NCI-H2029 treated with DMSO at 0.1 percent for 48 hours (cell line): Measurements from ENCODE around the gene SYNGR3.

Experiments
- DNase-seq: peaks from one replicate; lab custom pipeline; 2025; lab: John Stamatoyannopoulos, UW

SYNGR3 gene

DNA sequence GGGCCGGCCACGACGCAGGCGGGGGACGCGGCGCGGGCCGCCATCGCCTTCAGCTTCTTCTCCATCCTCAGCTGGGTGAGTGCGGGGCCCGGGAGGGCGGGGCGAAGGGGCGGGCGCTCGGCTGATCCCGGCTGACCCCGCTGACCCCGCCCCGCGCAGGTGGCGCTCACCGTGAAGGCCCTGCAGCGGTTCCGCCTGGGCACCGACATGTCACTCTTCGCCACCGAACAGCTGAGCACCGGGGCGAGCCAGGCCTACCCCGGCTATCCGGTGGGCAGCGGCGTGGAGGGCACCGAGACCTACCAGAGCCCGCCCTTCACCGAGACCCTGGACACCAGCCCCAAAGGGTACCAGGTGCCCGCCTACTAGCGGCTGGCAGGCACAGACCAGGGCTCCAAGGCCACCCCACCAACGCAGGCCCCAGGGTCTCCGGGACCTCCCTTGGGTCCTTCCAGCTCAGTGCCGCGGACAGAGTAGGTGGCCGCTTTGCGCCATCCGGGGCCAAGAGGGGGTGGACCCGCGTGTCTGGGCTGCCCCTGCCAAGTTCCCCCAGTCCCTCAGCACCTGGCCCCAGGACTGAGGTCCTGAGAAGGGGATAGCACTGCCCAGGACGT is 3.0 kb downstream of the SYNGR3 start:
- no peak for DNase-seq

DNA sequence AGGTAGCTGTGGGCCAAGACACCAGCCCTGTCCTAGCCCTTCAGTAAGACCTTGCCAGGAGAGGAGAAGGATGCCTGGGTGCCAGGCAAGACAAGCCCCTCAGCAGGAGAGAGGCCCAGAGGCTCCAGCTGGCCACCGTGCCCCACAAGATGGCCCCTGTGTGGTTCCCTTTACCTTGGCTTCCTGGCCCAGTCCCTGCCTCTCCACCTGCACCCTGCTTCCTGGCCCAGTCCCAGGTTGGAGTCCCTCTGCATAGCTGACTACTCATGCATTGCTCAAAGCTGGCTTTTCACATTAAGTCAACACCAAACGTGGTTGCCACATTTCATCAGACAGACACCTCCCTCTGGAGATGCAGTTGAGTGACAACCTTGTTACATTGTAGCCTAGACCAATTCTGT is 4.0 kb downstream of the SYNGR3 start:
- DNase-seq, result peak; percentile 19

GRCh38 chr16:1997494-1998359 is 8.0 kb downstream of the SYNGR3 start:
- no peak for DNase-seq

- DNase-seq, result no peak
Measured at GRCh38 chr16:1998360-1998835, 8.6 kb downstream of the SYNGR3 start.

DNA sequence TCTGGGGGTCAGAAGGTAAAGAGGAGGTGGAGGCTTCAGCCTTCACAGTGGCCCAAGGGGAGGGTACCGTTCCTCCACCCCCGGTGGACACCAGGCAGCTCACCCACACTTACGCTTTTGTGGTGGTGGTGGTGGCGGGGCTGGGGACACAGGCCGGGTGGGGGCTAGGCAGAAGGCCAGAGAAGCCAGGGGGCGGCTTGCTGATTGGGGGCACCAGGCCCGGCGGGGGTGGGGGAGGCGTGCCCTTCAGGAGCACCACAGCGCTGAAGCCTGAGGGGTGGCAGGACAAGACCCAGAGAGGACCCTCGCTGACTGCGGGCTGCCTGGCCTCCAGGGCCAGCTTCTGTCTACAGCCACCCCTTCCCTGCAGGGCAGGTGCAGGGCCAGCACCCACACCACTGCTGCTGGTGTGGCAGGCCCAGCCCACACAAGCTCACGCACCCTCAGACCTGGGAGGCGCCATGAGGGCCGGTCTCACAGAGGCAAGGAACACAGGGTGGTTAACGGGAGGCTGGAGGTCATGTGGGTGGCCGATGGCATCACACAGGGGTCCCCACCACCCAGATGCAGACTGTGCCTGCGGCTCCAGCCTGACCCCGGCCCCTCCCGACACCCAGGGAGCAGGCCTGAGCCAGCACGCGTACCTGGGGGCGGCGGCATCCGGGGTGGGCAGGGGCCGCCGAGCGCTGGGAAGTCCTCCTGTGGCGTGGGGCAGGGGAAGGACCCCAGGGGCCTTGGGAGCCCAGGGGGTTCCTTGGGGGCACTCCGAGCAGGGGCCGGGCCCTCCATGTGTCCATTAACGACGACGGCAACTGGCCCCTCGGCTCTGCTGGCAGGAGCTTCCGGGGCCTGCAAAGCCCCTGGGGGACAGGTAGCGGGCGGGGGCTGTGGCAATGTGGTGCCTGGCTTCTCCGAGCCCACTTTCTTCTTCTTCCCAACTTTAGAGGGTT is 9.4 kb downstream of the SYNGR3 start:
- DNase-seq, result no peak

DNA sequence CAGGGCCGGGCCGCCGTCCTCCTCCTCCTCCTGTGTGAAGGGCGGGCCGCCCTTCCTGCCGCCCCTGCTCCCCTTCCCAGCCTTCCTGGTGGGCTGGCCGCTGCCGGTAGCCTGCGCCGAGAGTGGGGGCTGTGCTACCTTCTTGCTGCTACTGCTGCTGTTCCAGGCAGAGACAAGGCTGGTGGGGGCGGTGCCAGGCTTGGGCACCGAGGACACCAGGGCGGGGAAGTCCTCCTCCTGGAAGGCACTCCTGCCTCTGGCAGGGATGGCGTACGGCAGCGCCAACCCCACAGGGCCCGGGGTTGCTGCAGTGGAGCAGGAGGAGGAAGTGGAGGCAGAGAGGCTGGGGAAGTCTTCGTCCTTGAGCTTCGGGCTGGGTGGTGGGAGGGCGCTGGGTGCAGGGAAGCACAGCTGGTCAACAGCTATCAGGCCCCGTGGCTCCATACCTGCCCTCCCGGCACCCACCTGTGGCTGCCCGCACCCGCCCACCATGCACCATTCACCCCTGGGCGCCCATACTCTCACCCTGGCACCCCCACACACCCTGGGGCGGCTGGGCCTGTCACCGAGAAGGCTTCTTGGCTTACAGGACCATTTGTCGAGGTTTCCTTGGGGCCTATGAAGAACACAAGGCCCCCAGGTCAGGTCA is 10.2 kb downstream of the SYNGR3 start:
- DNase-seq, result no peak

DNA sequence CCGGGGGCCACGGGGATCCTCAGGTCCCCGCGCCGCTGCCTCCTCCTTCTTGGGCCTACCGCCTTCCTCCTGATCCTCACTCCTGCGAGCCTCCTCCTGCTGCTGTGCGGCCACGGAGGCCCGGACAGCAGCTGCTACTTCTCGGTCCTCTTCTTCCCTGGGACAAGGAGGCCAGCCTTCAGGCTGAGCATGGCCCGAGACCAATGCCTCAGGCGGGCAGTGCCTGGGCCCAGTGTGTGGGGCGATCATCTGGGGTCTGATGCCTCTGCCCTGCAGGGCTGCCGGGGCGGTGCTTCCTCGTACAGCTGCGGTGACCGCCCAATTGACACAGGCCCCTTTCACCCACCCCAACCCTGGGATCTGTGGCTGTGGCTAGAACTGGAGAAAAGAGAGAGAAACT is 11.3 kb downstream of the SYNGR3 start:
- no peak for DNase-seq

GRCh38 chr16:2001456-2002355 is 11.9 kb downstream of the SYNGR3 start:
- no peak for DNase-seq

GRCh38 chr16:2002406-2003230 is 12.8 kb downstream of the SYNGR3 start:
- DNase-seq, result no peak

DNA sequence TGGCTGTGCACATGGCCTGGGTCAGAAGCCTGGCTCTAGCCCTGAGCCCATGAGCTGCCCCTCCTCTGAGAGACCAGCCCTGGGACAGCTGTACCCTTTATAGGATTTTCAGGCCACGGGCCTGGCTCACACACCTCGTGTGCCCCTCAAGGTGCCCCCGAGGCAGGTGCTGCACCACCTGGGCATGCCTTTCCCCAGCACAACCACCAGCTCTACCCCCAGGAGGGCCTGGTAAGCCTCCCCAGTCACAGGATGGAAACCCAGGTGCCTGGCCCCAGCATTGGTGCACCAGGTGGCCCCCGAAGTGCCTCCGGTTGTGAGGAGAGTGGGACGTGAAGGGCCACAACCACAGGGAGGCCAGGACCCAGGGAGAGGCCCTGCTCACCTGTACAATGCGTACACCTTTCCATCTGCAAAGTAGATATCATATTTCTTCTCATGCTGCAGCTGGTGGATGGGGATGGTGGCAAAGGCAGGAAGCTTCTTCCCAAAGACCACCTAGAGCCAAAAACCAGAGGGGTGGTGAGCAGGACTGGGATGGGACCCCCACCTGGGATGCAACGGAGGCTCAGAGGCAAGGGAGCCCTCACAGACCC is 13.6 kb downstream of the SYNGR3 start:
- DNase-seq, result no peak

DNA sequence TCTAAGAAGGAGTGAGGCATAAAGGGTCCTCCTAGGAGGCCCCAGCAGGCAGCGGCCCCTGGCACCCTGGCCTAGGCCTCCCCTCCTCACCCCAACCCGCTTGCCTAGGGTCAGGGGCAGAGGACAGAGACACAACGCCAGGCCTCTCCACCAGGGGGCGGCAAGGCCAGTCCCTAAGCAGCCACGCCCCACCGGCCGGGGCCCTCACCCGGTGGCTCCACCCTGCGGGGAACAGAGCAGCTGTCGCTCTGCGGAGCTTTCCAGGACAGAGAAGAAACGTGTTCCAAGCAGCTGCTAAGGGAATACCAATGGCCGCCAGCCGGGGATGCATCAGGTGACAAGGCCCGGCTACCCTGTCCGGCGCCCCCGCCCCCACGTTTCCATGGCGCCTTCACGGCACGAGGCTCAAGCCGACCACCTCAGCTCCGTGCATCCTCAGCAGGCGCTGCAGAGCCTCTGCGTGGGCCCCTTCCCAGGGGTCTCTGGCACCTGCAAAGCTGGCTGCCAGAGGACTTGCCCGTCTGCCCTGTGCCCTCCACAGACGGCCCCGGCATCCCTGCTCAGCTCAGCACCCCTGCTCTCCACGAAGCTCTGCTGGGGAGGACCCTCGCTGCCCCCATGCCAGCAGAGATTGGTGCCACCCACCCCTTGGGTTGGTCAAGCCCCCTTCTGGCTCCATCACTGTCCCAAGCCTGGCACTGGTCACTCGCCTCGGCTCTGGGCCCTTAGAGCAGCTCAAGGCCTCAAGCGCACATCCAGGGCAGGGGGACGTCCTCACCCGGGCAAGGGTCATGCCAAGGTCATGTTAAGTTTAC is 14.3 kb downstream of the SYNGR3 start:
- DNase-seq, result peak; percentile 56

DNA sequence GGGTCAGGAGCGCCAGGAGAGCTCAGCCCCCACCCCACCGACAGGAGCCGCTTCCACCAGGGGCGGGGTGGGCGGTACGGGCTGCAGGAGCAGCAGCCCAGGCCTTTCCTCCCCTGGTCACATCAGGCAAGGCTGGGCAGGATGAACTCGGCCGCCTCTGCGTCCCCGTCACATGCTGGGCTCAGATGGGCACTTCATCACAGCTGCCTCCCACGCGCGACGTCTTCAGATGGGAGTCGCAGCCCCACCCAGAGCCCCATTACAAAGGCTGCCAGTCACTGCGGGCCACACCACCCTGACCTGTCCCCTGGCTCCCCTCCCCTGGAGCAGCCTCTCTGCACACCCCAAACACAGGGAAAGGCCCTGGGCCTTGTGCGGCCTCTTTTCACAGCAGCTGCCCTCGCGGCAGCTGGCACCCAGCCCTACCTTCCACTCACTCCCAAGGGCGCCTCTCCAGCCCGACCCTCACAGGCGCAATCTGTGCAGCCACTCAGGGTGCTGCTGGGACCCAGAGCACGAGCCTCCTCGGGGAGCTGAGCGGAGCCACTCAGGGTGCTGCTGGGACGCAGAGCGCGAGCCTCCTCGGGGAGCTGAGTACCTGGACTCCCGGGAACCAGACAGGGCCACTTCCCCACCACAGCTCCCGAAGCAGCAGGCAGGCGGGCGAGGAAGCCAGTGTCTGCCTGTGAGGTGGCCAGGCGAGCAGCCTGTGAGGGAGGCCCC is 15.2 kb downstream of the SYNGR3 start:
- no peak for DNase-seq

DNA sequence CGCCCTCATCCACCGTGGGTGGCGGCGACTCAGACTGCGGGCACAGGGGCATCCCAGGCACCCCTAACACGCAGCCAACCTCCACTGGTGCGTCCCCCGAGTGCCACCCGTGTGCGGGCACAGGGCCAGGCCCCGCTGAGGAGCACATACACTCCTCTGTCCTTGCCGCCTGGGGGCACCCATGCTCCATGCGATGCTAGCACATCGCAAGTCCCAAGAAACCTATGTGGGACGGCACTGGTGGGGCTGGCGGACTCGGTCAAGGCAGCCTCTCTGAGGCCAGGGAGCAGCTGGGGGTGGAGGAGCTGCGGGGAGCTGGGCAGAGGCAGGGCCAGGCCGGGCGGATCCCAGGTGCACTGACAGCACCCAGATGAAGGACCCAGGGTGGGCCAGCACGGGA is 15.9 kb downstream of the SYNGR3 start:
- DNase-seq, result no peak

- no peak for DNase-seq
Measured at GRCh38 chr16:2006317-2006716, 16.5 kb downstream of the SYNGR3 start.

GRCh38 chr16:2007081-2007836 is 17.5 kb downstream of the SYNGR3 start:
- DNase-seq, result no peak

GRCh38 chr16:2008009-2008526 is 18.3 kb downstream of the SYNGR3 start:
- peak; percentile 24 for DNase-seq

- no peak for DNase-seq
Measured at GRCh38 chr16:2008631-2009163, 18.9 kb downstream of the SYNGR3 start.
